Activated CD8-positive, alpha-beta T cell treated with anti-CD3 and anti-CD28 coated beads, Interleukin-2, amount 10 ng/mL, durations not matched to agents 7 days and 5 days (primary cell): ENCODE measurements around the gene TREML1. TPM values are rescaled to one million over a fixed set of nuclear protein-coding genes. Genes with fewer than 3 reads are reported as not detected.
A peak's percentile ranks its signal among the peaks of the same experiment; 100 is the strongest.
"Not testable (repeated sequence)": the region's sequence is repeated elsewhere in the genome, so short reads cannot be mapped to it uniquely, and the experiment has no call there.

Experiments used
- ATAC-seq: fragments of 150-1000 bp; cut with Tn5 transposase; one replicate; pipeline ENCODE4 v1.10.0; 2021; ENCODE audit warnings: moderate library complexity
- CTCF ChIA-PET: fragments of 350-600 bp; sonication (Branson Sonifier 250); formaldehyde crosslinking; loops from one replicate; lab custom pipeline; 2021; ENCODE audit warnings: antibody characterized with exemption; lab: Charles Lee
- POLR2A ChIA-PET: fragments of 350-600 bp; sonication (Branson Sonifier 250); formaldehyde crosslinking; loops from one replicate; lab custom pipeline; 2021; ENCODE audit warnings: antibody characterized with exemption; lab: Charles Lee
- DNase-seq: peaks from one replicate; pipeline ENCODE4 v3.0.0-alpha.2; 2020
- H3K27ac Mint-ChIP-seq: one replicate; pipeline ENCODE4 v1.8.0; 2021; ENCODE audit warnings: mild to moderate bottlenecking, mixed read lengths
- H3K27me3 Mint-ChIP-seq: one replicate; pipeline ENCODE4 v1.8.0; 2021; ENCODE audit warnings: low read depth, mixed read lengths
- H3K36me3 Mint-ChIP-seq: one replicate; pipeline ENCODE4 v1.8.0; 2021; ENCODE audit warnings: low read depth, mixed read lengths
- H3K4me1 Mint-ChIP-seq: one replicate; pipeline ENCODE4 v1.8.0; 2021; ENCODE audit warnings: low read depth, mixed read lengths
- H3K4me3 Mint-ChIP-seq: one replicate; pipeline ENCODE4 v1.8.0; 2021; ENCODE audit warnings: mild to moderate bottlenecking, mixed read lengths
- H3K9me3 Mint-ChIP-seq: one replicate; pipeline ENCODE4 v1.8.0; 2022; ENCODE audit warnings: mixed read lengths; ENCODE audit not compliant: insufficient read depth
- total RNA-seq, 2 experiments: library from RNA; stranded (reverse); gene quantifications; one replicate each; pipeline ENCODE4 v1.2.3, GENCODE V29; 2021

Gene TREML1
- total RNA-seq, 2 experiments from 2014 or later = not detected

DNA sequence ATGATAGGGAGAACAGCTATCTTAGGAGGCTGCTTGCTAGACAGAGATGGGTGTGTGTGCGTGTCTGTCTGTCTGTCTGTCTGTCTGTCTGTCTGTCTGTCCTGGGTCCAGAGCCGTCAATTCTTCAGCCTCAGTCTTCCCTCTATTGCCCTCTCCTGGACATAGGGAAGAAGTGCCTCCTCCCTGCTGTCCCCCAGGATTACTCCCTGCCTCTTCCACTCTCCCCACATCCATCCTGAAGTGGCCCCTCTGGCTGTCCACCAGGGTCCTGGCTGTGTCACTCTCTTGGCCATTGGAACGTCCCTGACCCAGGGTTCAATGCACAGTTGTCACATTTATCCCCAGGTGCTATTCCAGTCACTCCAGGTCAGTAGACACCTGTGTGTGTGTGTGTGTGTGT, 36.6 kb upstream of the TREML1 start:
- Mint-ChIP-seq H3K27ac (no peak overlapping the region), H3K9me3 (no peaks in the 10 kb centered on the region), H3K36me3 (peaks cover 58% of the 10 kb centered on the region), H3K4me1 (peaks cover 55% of the 10 kb centered on the region), H3K27me3 (no peaks in the 10 kb centered on the region), H3K4me3 (no peak overlapping the region)
- POLR2A ChIA-PET = interaction anchor here (4.9 kb wide), 1 partner anchor 9 kb away, joined by 20 read pairs; the partner anchor contains the start of gene TREML2
- DNase-seq = no peak
- CTCF ChIA-PET = interaction anchor here (1.5 to 2.7 kb wide), 2 partner anchors 9 to 116 kb away, joined by 4 to 18 read pairs; no protein-coding TSS in a partner anchor
- ATAC-seq = no peak

DNA sequence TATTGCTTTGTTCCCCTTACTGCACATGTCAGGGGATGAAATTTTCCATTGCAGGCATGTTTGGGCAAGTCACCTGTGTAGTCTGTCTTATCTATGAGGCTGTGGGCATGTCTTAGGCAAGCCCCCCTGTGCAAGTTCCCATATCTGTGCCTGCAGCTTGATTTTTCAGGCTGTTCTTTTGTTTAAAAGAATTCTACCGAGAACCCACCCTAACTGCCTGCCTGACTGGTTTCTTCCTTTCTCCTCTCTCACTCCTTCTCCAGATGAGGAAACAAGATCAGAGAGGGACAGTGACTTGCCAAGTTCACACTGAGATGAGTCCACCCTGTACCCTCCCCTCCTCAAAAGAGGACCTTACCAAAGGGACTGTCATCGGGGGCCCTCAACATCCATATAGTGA, 35.8 kb upstream of the TREML1 start:
- POLR2A ChIA-PET = interaction anchor here (4.9 kb wide), 1 partner anchor 10 kb away, joined by 20 read pairs; the partner anchor contains the start of gene TREML2
- CTCF ChIA-PET = interaction anchor here (0.8 to 2.7 kb wide), 4 partner anchors 8 to 131 kb away, joined by 3 to 18 read pairs (median 4); no protein-coding TSS in a partner anchor
- H3K4me3 Mint-ChIP-seq = no peak overlapping the region
- H3K36me3 Mint-ChIP-seq = peaks cover 51% of the 10 kb centered on the region
- no peaks in the 10 kb centered on the region for H3K9me3 Mint-ChIP-seq
- DNase-seq = no peak
- peaks cover 56% of the 10 kb centered on the region for H3K4me1 Mint-ChIP-seq
- H3K27me3 Mint-ChIP-seq = no peaks in the 10 kb centered on the region
- no peak for ATAC-seq
- H3K27ac Mint-ChIP-seq = no peak overlapping the region

DNA sequence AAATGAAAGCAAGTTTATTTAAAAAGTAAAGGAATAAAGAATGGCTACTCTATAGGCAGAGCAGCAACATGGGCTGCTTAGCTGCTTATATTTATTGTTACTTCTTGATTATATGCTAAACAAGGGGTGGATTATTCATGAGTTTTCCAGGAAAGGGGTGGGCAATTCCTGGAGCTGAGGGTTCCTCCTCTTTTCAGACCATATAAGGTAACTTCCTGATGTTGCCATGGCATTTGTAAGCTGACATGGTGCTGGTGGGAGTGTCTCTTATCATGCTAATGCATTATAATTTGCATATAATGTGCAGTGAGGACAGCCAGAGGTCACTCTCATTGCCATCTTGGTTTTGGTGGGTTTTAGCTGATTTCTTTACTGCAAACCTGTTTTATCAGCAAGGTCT, 34.9 kb upstream of the TREML1 start:
- H3K36me3 Mint-ChIP-seq = peaks cover 42% of the 10 kb centered on the region
- H3K4me3 Mint-ChIP-seq, ATAC-seq, H3K9me3 Mint-ChIP-seq, H3K27me3 Mint-ChIP-seq, H3K27ac Mint-ChIP-seq, DNase-seq: not testable (repeated sequence)
- ChIA-PET CTCF (interaction anchor here (0.8 to 1.5 kb wide), 6 partner anchors 10 to 132 kb away, joined by 3 to 7 read pairs (median 4); no protein-coding TSS in a partner anchor), POLR2A (interaction anchor here (4.9 kb wide), 1 partner anchor 11 kb away, joined by 20 read pairs; the partner anchor contains the start of gene TREML2)
- peaks cover 49% of the 10 kb centered on the region for H3K4me1 Mint-ChIP-seq

DNA sequence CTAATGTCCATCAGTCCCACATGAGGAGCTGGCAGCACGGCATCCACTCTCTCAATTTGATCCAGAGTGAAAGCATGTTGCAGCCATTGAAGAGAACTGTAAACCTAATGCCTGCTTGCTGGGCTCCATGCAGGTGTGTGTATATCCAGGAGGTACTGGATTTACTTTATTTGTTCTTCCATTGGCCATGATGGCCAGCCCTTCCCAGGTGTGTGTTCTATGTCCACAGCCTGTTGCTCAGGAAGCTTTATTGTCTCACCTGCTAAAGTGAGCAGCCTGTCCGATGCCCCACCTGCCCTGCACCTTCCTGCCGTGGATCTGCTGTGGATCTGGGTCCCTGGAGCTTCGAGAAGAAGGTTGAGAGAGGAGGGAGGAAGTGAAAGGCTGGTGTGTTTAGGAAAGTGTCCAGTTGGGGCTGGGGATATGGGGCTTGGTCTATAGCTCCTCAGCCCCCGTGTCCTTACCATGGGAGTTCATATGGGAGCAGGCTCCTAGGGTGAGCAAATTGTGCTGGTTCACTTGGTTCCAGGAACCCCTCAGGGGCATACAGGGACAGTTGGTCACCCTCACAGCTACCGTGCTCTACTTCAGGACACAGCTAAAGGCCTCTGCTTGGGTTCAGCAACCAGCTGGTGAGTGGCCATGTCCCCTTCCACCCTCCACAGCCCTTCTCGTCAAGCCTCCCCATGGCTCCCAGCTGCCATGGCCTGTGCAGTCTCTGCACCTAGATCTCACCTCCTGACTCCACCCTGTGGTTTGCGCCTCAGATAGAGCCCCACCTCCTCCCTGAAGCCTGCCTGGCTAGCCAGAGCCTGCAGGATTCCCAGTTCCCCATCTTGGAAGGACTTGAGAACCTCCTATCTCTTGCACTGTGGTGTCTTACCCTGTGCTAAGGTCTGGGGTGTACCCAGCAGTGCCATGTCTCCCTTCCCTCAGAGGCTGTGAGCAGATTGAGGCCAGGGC, 34.1 kb upstream of the TREML1 start:
- Mint-ChIP-seq H3K27ac (no peak overlapping the region), H3K4me3 (no peak overlapping the region), H3K36me3 (peaks cover 38% of the 10 kb centered on the region), H3K27me3 (no peaks in the 10 kb centered on the region), H3K4me1 (peaks cover 45% of the 10 kb centered on the region), H3K9me3 (no peaks in the 10 kb centered on the region)
- no peak for ATAC-seq
- no peak for DNase-seq
- CTCF ChIA-PET = interaction anchor here (1.0 to 1.6 kb wide), 6 partner anchors 91 to 133 kb away, joined by 3 to 7 read pairs (median 4); no protein-coding TSS in a partner anchor
- POLR2A ChIA-PET = interaction anchor here (4.9 kb wide), 1 partner anchor 12 kb away, joined by 20 read pairs; the partner anchor contains the start of gene TREML2

DNA sequence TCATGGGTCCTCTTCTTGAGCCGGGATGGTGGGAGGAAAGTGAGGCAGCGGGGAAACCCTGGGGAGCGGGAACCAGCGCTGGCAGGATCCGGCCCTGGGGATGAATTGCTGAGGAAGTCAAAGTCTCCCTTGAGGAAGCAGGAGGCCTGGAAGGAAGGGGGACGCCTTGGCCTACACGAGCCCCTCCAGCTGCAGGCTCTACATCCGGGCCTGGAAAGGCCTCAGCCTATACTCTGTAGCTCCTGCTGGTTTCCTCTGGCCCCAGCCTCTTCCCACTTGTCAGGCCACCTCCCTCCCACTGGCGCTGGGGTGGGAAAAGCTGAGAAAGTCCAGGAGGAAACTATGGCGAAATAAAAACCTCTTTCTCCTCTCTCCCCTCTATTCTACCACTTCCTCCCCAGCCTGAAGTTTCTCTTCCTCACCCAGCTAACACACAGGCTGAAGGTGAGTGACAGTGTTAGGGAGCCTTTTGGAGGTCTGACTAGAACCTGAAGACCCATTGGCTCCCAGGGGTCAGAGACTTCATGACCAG, 31.9 kb upstream of the TREML1 start:
- Mint-ChIP-seq H3K27me3 (no peaks in the 10 kb centered on the region), H3K9me3 (no peaks in the 10 kb centered on the region), H3K4me1 (peaks cover 56% of the 10 kb centered on the region), H3K4me3 (no peak overlapping the region), H3K36me3 (peaks cover 21% of the 10 kb centered on the region), H3K27ac (peak overlapping the region; percentile 75)
- POLR2A ChIA-PET = interaction anchor here (0.6 to 4.9 kb wide), 2 partner anchors 14 to 134 kb away, joined by 3 to 20 read pairs; partner anchors contain the start of gene TREML2
- CTCF ChIA-PET = interaction anchor here (1.1 to 1.6 kb wide), 2 partner anchors 93 kb away, joined by 3 to 5 read pairs; no protein-coding TSS in a partner anchor
- ATAC-seq = no peak
- peak; percentile 21 for DNase-seq

DNA sequence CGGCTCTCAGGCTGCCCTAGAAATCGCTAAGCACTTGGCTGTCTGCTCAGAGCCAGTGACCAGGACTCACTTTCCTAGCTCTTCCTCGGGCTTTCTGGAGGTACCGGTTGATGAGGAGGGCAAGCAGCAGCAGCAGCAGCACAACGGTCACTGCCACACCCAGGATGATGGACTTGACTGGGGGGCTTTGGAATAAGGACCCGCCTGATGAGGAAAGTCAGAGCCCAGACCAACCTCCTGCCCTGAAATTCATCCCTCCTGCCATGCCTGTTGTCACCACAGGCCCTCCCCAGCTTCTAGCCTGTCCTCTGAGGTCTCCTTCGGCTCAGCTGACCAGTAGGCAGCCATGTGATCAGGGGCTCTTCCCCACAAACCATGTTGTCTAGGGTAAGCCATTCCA, 30.6 kb upstream of the TREML1 start:
- H3K36me3 Mint-ChIP-seq = peaks cover 8% of the 10 kb centered on the region
- no peaks in the 10 kb centered on the region for H3K27me3 Mint-ChIP-seq
- H3K9me3 Mint-ChIP-seq = no peaks in the 10 kb centered on the region
- no peak overlapping the region for H3K27ac Mint-ChIP-seq
- POLR2A ChIA-PET = no interaction called here
- H3K4me1 Mint-ChIP-seq = peaks cover 56% of the 10 kb centered on the region
- H3K4me3 Mint-ChIP-seq = no peak overlapping the region
- CTCF ChIA-PET = interaction anchor here (1.3 to 1.8 kb wide), 2 partner anchors 126 to 135 kb away, joined by 3 to 5 read pairs; no protein-coding TSS in a partner anchor
- ATAC-seq (no peak), DNase-seq (no peak)

DNA sequence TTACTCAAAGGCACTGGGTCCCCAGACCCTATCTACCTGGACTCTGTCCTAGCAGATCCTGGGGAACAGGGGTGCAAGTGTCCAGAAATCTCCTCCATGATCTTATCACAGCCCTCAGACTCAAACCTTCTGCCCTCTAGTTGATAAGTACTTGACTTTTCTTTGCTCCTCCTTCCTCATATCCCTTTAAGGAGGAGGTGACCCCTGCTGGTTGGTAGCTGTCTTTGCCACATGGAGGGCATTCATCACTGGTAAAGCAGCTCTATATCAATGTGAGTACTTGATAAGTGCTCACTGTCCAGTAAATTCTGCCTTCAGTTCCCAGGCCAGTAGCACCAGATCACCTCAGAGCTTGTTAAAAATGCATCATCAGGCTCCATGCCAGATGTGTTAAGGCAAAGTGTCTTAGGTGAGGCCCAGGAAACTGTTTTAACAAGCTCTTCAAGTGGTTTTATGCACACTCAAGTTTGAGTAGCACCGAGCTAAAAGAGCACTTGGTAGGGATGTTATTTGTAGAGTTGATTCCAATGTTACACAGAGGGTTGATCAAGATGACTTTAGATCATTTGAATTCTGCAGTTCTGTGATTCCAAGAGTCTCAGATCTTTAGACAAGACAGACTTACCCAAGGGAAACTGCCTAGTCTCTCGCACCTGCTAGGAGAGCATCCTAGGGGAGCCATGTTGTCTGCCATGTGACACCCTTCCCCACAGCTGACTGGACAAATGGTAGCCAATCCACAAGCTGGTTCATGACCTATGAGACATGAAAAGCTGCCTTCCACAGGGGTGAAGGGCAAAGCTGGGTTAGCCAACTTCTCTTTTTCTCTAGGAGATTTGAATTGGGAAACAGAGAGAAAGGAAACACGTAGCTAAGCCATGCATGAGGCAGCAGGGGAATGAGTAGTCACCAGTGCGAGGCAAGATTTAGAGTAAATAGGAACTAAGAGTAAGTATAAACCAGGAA, 28.2 kb upstream of the TREML1 start:
- peaks cover 40% of the 10 kb centered on the region for H3K4me1 Mint-ChIP-seq
- H3K27me3 Mint-ChIP-seq = peaks cover 6% of the 10 kb centered on the region
- H3K9me3 Mint-ChIP-seq = no peaks in the 10 kb centered on the region
- POLR2A ChIA-PET = interaction anchor here (0.8 to 1.2 kb wide), 2 partner anchors 18 to 106 kb away, joined by 3 to 4 read pairs; partner anchors contain the start of gene TREML2
- H3K4me3 Mint-ChIP-seq = no peak overlapping the region
- H3K27ac Mint-ChIP-seq = peak overlapping the region; percentile 53
- no peaks in the 10 kb centered on the region for H3K36me3 Mint-ChIP-seq
- peak; percentile 98 for ATAC-seq
- DNase-seq = peak; percentile 79
- CTCF ChIA-PET = interaction anchor here (0.6 to 4.2 kb wide), 52 partner anchors 9 to 244 kb away, joined by 3 to 27 read pairs (median 6); partner anchors contain the start of genes NFYA, OARD1, TREML2 and TSPO2

DNA sequence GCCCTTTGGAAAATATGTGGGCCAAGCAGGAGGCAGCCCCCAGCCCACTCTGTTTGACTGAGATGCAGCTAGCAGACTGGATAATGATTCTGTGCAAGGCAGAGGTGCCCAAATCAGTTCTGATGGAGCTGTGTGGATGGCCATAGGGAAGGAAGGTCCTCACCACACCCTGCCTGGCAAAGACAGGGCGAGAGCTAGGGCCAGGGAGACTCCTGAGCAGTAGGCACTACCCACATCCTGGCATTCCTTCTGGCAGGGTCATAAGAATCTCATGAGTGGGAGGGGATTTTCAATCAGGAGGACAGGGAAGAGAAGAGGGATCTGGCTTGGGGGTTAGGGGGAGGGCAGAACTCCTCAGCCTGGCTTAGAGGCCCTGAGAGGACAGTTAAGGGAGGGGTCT, 27.4 kb upstream of the TREML1 start:
- ATAC-seq (no peak), DNase-seq (no peak)
- ChIA-PET POLR2A (interaction anchor here (1.2 kb wide), 1 partner anchor 105 kb away, joined by 3 read pairs; no protein-coding TSS in a partner anchor), CTCF (interaction anchor here (0.8 to 4.2 kb wide), 42 partner anchors 8 to 244 kb away, joined by 3 to 27 read pairs (median 6); partner anchors contain the start of genes NFYA, OARD1, TREML2 and TSPO2)
- H3K36me3 Mint-ChIP-seq = no peaks in the 10 kb centered on the region
- peak overlapping the region; percentile 53 for H3K27ac Mint-ChIP-seq
- peaks cover 14% of the 10 kb centered on the region for H3K27me3 Mint-ChIP-seq
- no peak overlapping the region for H3K4me3 Mint-ChIP-seq
- H3K9me3 Mint-ChIP-seq = no peaks in the 10 kb centered on the region
- H3K4me1 Mint-ChIP-seq = peaks cover 32% of the 10 kb centered on the region

DNA sequence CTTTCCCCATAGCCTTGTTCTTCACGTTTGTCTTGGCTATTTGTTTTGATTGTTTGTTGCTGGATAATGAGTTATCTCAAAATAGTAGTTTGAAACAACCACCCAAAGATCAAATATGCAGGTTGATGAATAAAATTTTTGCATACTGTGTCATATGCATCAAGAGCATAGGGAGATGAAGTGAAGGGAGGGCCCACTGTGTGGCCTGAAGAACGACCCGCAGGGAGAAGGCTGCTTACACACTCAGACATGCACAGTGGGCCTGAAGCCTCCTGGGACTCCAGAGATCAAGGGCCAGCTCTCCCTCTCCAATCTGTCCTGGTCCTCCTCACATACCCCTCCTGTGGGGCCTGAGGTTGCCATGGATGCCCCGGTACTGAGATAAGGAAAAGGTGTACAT, 25.0 kb upstream of the TREML1 start:
- Mint-ChIP-seq H3K27ac (no peak overlapping the region), H3K9me3 (no peaks in the 10 kb centered on the region), H3K4me3 (no peak overlapping the region), H3K27me3 (peaks cover 22% of the 10 kb centered on the region), H3K36me3 (no peaks in the 10 kb centered on the region), H3K4me1 (peaks cover 15% of the 10 kb centered on the region)
- ChIA-PET CTCF (interaction anchor here (1.1 to 2.0 kb wide), 2 partner anchors 12 to 23 kb away, joined by 3 to 5 read pairs; no protein-coding TSS in a partner anchor), POLR2A (no interaction called here)
- DNase-seq (no peak), ATAC-seq (no peak)

DNA sequence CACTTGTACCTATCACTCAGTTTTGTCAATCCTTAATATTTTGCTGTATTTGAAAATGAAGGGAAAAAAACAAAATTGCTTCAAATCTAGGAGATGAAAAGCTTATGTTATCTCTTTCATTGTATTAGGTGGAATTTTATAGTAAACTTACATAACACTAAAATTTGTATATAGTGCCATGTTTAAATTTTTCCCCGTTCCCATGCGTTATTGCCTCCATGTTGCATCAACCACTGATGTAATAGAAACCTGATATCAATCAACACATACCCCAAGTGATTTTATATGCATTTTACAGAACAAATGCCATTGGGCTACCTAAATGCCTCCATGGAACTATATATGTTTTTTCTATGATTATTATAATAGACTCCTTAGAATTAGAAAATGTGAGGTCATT, 23.5 kb upstream of the TREML1 start:
- Mint-ChIP-seq H3K36me3 (no peaks in the 10 kb centered on the region), H3K9me3 (no peaks in the 10 kb centered on the region)
- DNase-seq = no peak

More for the DNA sequence above, 23.5 kb upstream of the TREML1 start:
- Mint-ChIP-seq H3K27ac (no peak overlapping the region), H3K4me3 (no peak overlapping the region), H3K27me3 (peaks cover 22% of the 10 kb centered on the region), H3K4me1 (peaks cover 14% of the 10 kb centered on the region)
- ChIA-PET CTCF (interaction anchor here (1.1 to 2.2 kb wide), 3 partner anchors 19 to 129 kb away, joined by 3 to 7 read pairs (median 3); no protein-coding TSS in a partner anchor), POLR2A (no interaction called here)
- ATAC-seq = no peak
